ENCODE measurements around the gene NYAP1. TPM values are rescaled to one million over a fixed set of nuclear protein-coding genes. Genes with fewer than 3 reads are reported as not detected.

The NYAP1 gene
- total RNA-seq, 2 experiments from 2014 or later, result 0.66 to 0.75 TPM

DNA sequence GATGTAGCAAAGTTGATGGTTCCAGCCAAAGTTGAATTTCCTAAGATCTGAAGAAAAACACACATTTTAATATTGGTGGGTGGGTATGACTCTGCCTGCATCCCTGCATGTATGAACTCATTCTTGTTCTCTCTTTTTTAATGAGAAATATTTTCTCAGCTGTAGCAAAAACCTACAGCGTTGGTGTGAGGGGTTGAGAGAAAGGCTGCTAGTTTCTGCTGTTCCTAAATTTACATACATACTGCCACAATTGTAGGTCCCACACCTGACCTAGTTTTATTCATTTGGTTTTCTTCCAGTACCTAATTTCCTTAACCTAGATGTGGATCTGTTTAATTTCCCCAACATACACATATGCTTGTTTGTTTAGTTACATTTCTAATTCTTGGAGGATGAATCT, 59.9 kb downstream of the NYAP1 start:
- POLR2A ChIA-PET, result interaction anchor here (1.2 to 2.1 kb wide), 4 partner anchors 65 to 115 kb away, joined by 3 to 6 read pairs (median 4); partner anchors contain the start of genes MOSPD3, TSC22D4 and ZCWPW1

DNA sequence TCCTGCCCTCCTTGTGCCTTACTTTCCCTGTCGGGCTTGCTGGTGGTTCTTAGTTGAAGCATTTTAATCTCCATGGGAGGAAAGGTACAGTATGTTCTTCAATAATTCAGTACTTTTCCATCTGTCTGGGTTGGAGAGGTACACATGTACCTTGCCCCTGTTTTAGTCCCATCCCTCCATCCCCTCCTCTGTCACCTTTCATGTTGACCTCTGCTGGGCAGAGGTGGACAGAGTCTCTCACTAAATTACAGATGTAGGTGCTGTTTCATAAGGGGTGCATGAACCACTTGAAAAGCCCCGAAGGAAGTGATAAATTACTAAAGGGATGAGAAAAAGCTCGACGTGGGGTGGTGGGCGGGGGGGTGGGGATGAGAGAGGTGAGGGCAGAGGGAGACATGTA, 60.7 kb downstream of the NYAP1 start:
- Mint-ChIP-seq H3K27me3 (no peaks in the 10 kb centered on the region), H3K4me1 (ENCODE audit: low read depth) (peaks cover 90% of the 10 kb centered on the region), H3K9me3 (no peaks in the 10 kb centered on the region), H3K27ac (peak overlapping the region; percentile 73), H3K36me3 (ENCODE audit: low read depth) (peaks cover 19% of the 10 kb centered on the region), H3K4me3 (peak overlapping the region; percentile 73)
- H3K36me3 ChIP-seq (ENCODE audit: insufficient read depth, low read length), result peaks cover 8% of the 10 kb centered on the region
- POLR2A ChIA-PET, result interaction anchor here (0.7 to 2.1 kb wide), 9 partner anchors 15 to 108 kb away, joined by 3 to 6 read pairs (median 3); partner anchors contain the start of genes MOSPD3 and TSC22D4
- no peak for ATAC-seq (ENCODE audit: poor library complexity)
- no peaks in the 10 kb centered on the region for H3K27me3 ChIP-seq (ENCODE audit: control insufficient read depth in 1 of 2, insufficient read depth in 2 of 2, low read length in 2 of 2)
- H3K27ac ChIP-seq (ENCODE audit: low read depth in 1 of 2, low read length in 2 of 2), result peak overlapping the region; percentile 63 to 84
- no peaks in the 10 kb centered on the region for H3K9me3 ChIP-seq (ENCODE audit: control insufficient read depth in 1 of 2, insufficient read depth in 1 of 2, low read length in 2 of 2)
- peak overlapping the region; percentile 17 for H3K4me3 ChIP-seq (ENCODE audit: low read length)
- no peak for DNase-seq
- TF ChIP-seq, protein P1, sequence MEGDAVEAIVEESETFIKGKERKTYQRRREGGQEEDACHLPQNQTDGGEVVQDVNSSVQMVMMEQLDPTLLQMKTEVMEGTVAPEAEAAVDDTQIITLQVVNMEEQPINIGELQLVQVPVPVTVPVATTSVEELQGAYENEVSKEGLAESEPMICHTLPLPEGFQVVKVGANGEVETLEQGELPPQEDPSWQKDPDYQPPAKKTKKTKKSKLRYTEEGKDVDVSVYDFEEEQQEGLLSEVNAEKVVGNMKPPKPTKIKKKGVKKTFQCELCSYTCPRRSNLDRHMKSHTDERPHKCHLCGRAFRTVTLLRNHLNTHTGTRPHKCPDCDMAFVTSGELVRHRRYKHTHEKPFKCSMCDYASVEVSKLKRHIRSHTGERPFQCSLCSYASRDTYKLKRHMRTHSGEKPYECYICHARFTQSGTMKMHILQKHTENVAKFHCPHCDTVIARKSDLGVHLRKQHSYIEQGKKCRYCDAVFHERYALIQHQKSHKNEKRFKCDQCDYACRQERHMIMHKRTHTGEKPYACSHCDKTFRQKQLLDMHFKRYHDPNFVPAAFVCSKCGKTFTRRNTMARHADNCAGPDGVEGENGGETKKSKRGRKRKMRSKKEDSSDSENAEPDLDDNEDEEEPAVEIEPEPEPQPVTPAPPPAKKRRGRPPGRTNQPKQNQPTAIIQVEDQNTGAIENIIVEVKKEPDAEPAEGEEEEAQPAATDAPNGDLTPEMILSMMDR (IDR thresholded peaks at IDR 0.05), result no peak
- intact Hi-C loops (cut with DNase I, micrococcal nuclease), result no loop called here
- peaks cover 94% of the 10 kb centered on the region for H3K4me1 ChIP-seq (ENCODE audit: insufficient read depth, low read length)
- CTCF ChIA-PET, result interaction anchor here (1.3 to 3.9 kb wide), 4 partner anchors 15 to 62 kb away, joined by 4 to 47 read pairs (median 5); no protein-coding TSS in a partner anchor

More for the DNA sequence above, 59.9 kb downstream of the NYAP1 start:
- peak overlapping the region; percentile 73 for H3K27ac Mint-ChIP-seq
- H3K9me3 Mint-ChIP-seq, result no peaks in the 10 kb centered on the region
- peaks cover under 1% of the 10 kb centered on the region for H3K36me3 ChIP-seq (ENCODE audit: insufficient read depth, low read length)
- no peaks in the 10 kb centered on the region for H3K27me3 ChIP-seq (ENCODE audit: control insufficient read depth in 1 of 2, insufficient read depth in 2 of 2, low read length in 2 of 2)
- TF ChIP-seq, protein P1 (IDR thresholded peaks at IDR 0.05), result no peak
- H3K4me3 ChIP-seq (ENCODE audit: low read length), result peak overlapping the region; percentile 17
- CTCF ChIA-PET, result interaction anchor here (1.2 to 6.4 kb wide), 2 partner anchors 16 to 20 kb away, joined by 4 to 48 read pairs; no protein-coding TSS in a partner anchor
- DNase-seq, result no peak
- no peaks in the 10 kb centered on the region for H3K27me3 Mint-ChIP-seq
- H3K36me3 Mint-ChIP-seq (ENCODE audit: low read depth), result peaks cover 17% of the 10 kb centered on the region
- ATAC-seq (ENCODE audit: poor library complexity), result no peak
- H3K27ac ChIP-seq (ENCODE audit: low read depth in 1 of 2, low read length in 2 of 2), result peak overlapping the region; percentile 51 to 84
- peak overlapping the region; percentile 73 for H3K4me3 Mint-ChIP-seq
- intact Hi-C loops (cut with DNase I, micrococcal nuclease), result no loop called here
- H3K4me1 ChIP-seq (ENCODE audit: insufficient read depth, low read length), result peaks cover 87% of the 10 kb centered on the region
- no peaks in the 10 kb centered on the region for H3K9me3 ChIP-seq (ENCODE audit: control insufficient read depth in 1 of 2, insufficient read depth in 1 of 2, low read length in 2 of 2)
- H3K4me1 Mint-ChIP-seq (ENCODE audit: low read depth), result peaks cover 89% of the 10 kb centered on the region

Other genes with a start within 250 kb of the NYAP1 start
- gene SPDYE3, start 176.2 kb upstream of the NYAP1 start, total RNA-seq, result not detected
- gene PILRB, start 125.8 kb upstream of the NYAP1 start, total RNA-seq, result 10 to 100 TPM; 56.4 to 67.6 TPM
- 1 to 10 TPM; 4.6 to 5.3 TPM for gene PILRA, start 110.4 kb upstream of the NYAP1 start, total RNA-seq
- 1 to 10 TPM; 4.4 to 6.5 TPM for gene ZCWPW1, start 55.2 kb upstream of the NYAP1 start, total RNA-seq
- 10 to 100 TPM; 52.6 to 57.0 TPM for gene MEPCE, start 54.1 kb upstream of the NYAP1 start, total RNA-seq
- 10 to 100 TPM; 42.9 to 47.0 TPM for gene PPP1R35, start 47.4 kb upstream of the NYAP1 start, total RNA-seq
- under 1 TPM; 0.64 to 0.93 TPM for gene SPACDR, start 19.7 kb upstream of the NYAP1 start, total RNA-seq
- 10 to 100 TPM; 34.6 to 36.5 TPM for gene TSC22D4, start 4.7 kb upstream of the NYAP1 start, total RNA-seq
- 1 to 10 TPM; 6.6 to 9.9 TPM for gene AGFG2, start 55.3 kb downstream of the NYAP1 start, total RNA-seq
- gene SAP25, start 90.0 kb downstream of the NYAP1 start, total RNA-seq, result 10 to 100 TPM; 52.0 to 53.4 TPM
- 100 to 1,000 TPM; 313 to 317 TPM for gene LRCH4, start 102.2 kb downstream of the NYAP1 start, total RNA-seq
- gene FBXO24, start 102.4 kb downstream of the NYAP1 start, total RNA-seq, result under 1 TPM; 0.66 to 0.78 TPM
- 1 to 10 TPM; 6.7 to 7.5 TPM for gene PCOLCE, start 118.4 kb downstream of the NYAP1 start, total RNA-seq
- gene MOSPD3, start 128.6 kb downstream of the NYAP1 start, total RNA-seq, result 10 to 100 TPM in 1 of 2 experiments, 1 to 10 TPM in 1; 8.5 to 10.9 TPM
- gene TFR2, start 157.6 kb downstream of the NYAP1 start, total RNA-seq, result 1 to 10 TPM; 1.7 to 2.3 TPM
- gene ACTL6B, start 172.5 kb downstream of the NYAP1 start, total RNA-seq, result not detected
- gene GNB2, start 189.8 kb downstream of the NYAP1 start, total RNA-seq, result 10 to 100 TPM; 87.8 to 91.9 TPM
- gene GIGYF1, start 210.3 kb downstream of the NYAP1 start, total RNA-seq, result 10 to 100 TPM; 75.5 to 78.8 TPM
- 1 to 10 TPM; 7.4 to 7.5 TPM for gene POP7, start 222.2 kb downstream of the NYAP1 start, total RNA-seq
- not detected for gene EPO, start 236.5 kb downstream of the NYAP1 start, total RNA-seq
- gene ZAN, start 249.7 kb downstream of the NYAP1 start, total RNA-seq, result not detected

Data from CD4-positive, alpha-beta T cell (primary cell).